IPS DF 4.7 (cell line): Measurements from ENCODE around the gene ADH5.
"Not testable (repeated sequence)": the region's sequence is repeated elsewhere in the genome, so short reads cannot be mapped to it uniquely, and the experiment has no call there.

ENCODE experiments used
- DNase-seq: peaks from one replicate; pipeline ENCODE4 v3.0.0-alpha.2; 2013; ENCODE audit warnings: low spot score; ENCODE audit errors: extremely low read depth

The ADH5 gene

GRCh38 chr4:99029852-99030251, 58.7 kb downstream of the ADH5 start:
- no peak for DNase-seq

- DNase-seq = no peak
These were observed 59.4 kb downstream of the ADH5 start for GRCh38 chr4:99029018-99029735.

DNA sequence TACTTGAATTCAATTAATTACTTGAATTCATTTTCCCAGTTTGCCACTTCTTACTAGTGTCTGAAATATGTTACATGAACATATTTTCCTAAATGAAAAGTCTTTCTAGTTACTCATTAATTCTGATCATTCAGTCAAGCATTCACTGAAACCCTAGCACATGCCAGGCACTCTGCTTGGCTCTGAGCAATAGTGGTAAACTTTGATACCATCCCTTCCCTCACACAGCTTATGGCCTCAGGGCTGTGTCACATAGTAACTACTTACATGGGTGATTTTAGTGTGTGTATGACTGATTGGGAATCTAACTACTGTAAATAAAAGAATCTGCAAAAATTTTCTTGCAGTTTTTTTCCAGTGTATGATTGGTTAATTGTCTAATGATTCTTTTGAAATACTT, 60.4 kb downstream of the ADH5 start:
- DNase-seq = no peak

- DNase-seq = no peak
These were observed 61.3 kb downstream of the ADH5 start for GRCh38 chr4:99027304-99027703.

- DNase-seq = no peak
These were observed 63.1 kb downstream of the ADH5 start for GRCh38 chr4:99025506-99025905.

- DNase-seq = no peak
These were observed 63.9 kb downstream of the ADH5 start for GRCh38 chr4:99024481-99025275.

GRCh38 chr4:99023800-99024251, 64.8 kb downstream of the ADH5 start:
- DNase-seq = not testable (repeated sequence)

DNA sequence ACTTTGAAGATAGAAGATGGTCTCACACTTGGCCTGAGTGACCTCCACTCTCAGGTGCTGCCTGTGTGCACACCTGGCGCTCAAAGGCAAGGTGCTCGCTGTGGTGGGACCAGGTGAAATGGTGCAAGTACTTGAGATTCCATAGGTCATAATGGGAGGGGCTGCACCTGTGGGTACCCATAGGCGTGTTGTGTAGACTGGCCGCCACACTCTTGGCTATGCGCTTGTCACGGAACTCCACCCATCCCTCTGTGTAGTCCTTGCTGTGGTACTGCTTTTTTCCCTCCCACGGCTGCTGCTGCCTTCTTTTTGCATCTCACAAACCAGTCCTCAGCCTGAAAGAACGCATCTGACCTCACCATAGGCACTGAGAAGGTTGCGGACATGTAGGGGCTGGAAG, 66.0 kb downstream of the ADH5 start:
- no peak for DNase-seq

DNA sequence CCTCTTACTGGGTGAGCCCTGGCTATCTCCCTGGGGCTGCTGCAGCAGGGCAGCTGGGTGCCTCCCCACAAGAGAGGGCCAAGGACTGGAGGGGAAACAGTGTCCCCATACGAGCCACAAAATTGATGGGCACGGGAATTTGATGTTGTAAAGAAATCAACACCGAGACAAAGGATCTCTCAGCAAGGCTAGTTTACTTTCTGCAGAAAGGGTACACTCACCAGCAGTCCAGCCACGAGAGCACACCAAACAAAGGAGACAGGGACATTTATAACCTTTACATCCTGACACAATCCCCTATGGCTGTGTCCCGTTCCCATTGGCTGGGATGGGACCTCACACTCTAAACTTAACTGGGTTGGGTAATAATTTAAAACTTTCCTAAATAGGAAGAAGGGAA, 67.2 kb downstream of the ADH5 start:
- DNase-seq = no peak
